ENCODE data around the gene USF2. TPM values are rescaled to one million over a fixed set of nuclear protein-coding genes. Genes with fewer than 3 reads are reported as not detected.

Gene USF2
- total RNA-seq, 4 donors from 2014 or later = 98.5 to 172 (median 128) TPM

DNA sequence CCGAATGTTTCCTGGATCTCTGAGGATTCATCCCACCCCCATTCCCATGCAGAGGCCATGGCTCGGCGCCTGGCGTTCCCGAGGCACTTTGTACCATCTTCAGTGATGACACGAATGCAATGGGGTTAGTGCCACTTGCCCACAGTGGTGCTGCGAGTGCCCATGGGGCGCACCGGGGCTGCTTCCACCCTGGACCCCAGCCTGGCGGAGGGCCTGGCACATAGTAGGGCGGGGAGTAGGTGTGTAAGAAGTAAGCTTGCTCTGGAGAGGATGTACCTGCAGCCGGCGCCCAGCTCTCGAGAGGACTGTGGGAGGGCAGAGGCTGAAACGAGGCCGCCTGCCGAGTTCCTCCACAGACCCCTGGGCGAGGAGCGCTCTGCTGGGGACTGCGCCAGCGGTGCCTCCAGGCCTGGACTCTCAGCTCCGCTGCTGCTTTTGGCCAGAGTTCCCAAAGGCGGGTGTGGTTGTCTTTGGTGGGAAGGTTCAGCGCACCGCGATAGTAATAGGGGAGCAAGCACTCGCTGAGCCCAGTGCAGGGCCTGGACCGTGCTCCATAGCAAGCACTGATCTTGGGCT lies 8.0 kb downstream of the USF2 start:
- peak overlapping the region in 1 of 4 donors; percentile 8 for H3K27ac ChIP-seq
- WGBS, 2 donors = 88 to 90% methylated on average over 19 to 28 of the region's 28 CpGs
- no peak for DNase-seq (ENCODE audit: low spot score in 2 of 2)
- H3K36me3 ChIP-seq = peaks cover 0 to 82% (median 7%) of the 10 kb centered on the region in 3 donors
- H3K27me3 ChIP-seq = no peaks in the 10 kb centered on the region
- H3K4me1 ChIP-seq = peaks cover 0 to 68% (median 0%) of the 10 kb centered on the region in 4 donors
- H3K4me3 ChIP-seq = no peak overlapping the region
- H3K9me3 ChIP-seq = no peaks in the 10 kb centered on the region
- TF ChIP-seq EP300 (IDR thresholded peaks at IDR 0.05) = no peak
- TF ChIP-seq POLR2A (IDR thresholded peaks at IDR 0.05) = no peak
- TF ChIP-seq, protein P1, sequence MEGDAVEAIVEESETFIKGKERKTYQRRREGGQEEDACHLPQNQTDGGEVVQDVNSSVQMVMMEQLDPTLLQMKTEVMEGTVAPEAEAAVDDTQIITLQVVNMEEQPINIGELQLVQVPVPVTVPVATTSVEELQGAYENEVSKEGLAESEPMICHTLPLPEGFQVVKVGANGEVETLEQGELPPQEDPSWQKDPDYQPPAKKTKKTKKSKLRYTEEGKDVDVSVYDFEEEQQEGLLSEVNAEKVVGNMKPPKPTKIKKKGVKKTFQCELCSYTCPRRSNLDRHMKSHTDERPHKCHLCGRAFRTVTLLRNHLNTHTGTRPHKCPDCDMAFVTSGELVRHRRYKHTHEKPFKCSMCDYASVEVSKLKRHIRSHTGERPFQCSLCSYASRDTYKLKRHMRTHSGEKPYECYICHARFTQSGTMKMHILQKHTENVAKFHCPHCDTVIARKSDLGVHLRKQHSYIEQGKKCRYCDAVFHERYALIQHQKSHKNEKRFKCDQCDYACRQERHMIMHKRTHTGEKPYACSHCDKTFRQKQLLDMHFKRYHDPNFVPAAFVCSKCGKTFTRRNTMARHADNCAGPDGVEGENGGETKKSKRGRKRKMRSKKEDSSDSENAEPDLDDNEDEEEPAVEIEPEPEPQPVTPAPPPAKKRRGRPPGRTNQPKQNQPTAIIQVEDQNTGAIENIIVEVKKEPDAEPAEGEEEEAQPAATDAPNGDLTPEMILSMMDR (IDR thresholded peaks at IDR 0.05) = no peak

DNA sequence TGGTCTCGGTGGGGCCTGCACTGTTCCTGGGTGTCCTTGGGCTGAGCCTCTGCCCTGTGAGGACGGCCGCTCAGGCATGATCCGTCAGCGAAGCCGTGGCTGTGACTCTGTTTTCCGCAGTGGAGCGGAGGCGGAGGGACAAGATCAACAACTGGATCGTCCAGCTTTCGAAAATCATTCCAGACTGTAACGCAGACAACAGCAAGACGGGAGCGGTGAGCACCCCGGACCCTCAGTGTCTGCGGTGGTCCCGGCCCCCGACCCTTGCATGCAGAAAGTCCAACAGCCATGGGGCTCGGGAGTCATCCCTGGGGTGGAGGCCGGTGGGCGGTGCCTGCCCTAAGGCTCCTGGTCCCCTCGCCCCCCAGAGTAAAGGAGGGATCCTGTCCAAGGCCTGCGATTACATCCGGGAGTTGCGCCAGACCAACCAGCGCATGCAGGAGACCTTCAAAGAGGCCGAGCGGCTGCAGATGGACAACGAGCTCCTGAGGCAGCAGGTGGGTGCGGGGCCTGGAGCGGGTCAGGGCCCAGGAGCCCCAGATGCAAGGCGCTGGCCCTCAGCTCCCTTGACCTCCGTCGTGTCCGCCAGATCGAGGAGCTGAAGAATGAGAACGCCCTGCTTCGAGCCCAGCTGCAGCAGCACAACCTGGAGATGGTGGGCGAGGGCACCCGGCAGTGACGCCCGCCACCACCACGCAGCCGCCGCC lies 10.0 kb downstream of the USF2 start:
- TF ChIP-seq POLR2A (IDR thresholded peaks at IDR 0.05) (no peak), EP300 (IDR thresholded peaks at IDR 0.05) (no peak)
- TF ChIP-seq, protein P1 (IDR thresholded peaks at IDR 0.05) = no peak
- Histone ChIP-seq H3K27ac (no peak overlapping the region), H3K4me3 (no peak overlapping the region), H3K9me3 (no peaks in the 10 kb centered on the region), H3K36me3 (peaks cover 0 to 63% (median 7%) of the 10 kb centered on the region in 3 donors), H3K27me3 (no peaks in the 10 kb centered on the region), H3K4me1 (peaks cover 0 to 48% (median 2%) of the 10 kb centered on the region in 4 donors)
- 83 to 86% methylated on average over 41 to 45 of the region's 45 CpGs for WGBS, 2 donors
- no peak for DNase-seq (ENCODE audit: low spot score in 2 of 2)

GRCh38 chr19:35279374-35279773 lies 10.6 kb downstream of the USF2 start:
- no peak overlapping the region for H3K27ac ChIP-seq
- H3K36me3 ChIP-seq = peaks cover 0 to 56% (median 7%) of the 10 kb centered on the region in 3 donors
- no peaks in the 10 kb centered on the region for H3K9me3 ChIP-seq
- WGBS, 2 donors = 73 to 88% methylated on average over 11 of the region's 11 CpGs
- TF ChIP-seq EP300 (IDR thresholded peaks at IDR 0.05) (no peak), POLR2A (IDR thresholded peaks at IDR 0.05) (no peak)
- TF ChIP-seq, protein P1 (IDR thresholded peaks at IDR 0.05) = no peak
- no peak for DNase-seq (ENCODE audit: low spot score in 2 of 2)
- H3K27me3 ChIP-seq = no peaks in the 10 kb centered on the region
- peaks cover 0 to 42% (median 2%) of the 10 kb centered on the region in 4 donors for H3K4me1 ChIP-seq
- no peak overlapping the region for H3K4me3 ChIP-seq

DNA sequence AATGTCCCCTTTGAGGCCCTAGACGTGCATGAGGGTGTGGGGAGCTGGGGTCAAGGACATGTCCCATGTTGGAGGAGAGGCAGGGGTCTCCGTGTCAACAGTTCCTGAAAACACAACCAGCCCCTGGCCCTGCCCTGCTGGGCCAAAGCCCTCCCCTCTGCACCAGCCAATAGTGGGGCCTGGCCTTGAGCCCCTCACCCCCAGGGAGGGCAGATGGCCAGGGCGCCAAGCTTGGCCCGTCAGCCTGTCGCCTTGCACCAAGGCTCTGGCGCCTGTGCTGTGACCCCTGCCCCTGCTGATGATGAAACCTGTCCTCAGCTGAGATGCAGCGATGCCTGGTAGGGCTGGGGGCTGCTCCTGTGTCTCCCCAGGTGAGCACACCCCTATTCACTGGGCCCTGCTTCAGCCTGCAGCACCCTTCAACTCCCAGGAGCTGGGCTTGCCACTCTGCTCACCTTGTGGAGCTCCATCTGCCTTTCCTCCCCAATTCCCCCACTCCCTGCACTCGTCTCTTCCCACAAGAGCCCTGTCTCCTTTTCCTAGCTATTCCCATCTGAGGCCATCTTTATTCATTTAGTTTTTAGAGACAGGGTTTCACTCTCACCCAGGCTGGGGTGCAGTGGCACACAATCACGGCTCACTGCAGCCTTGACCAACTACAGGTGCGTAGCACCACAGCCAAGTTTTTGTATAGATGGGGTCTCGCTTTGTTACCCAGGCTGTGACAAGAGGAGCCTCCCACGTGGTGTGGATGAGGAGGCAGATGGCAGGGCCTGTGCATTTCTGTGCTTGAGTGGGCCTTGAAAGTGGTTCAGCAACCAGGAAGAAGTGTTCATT lies 11.4 kb downstream of the USF2 start:
- peak overlapping the region in 2 of 4 donors; percentile 14 to 34 for H3K27ac ChIP-seq
- TF ChIP-seq EP300 (IDR thresholded peaks at IDR 0.05) = no peak
- TF ChIP-seq POLR2A (IDR thresholded peaks at IDR 0.05) = no peak
- no peak overlapping the region for H3K4me3 ChIP-seq
- DNase-seq (ENCODE audit: low spot score in 2 of 2) = no peak
- no peaks in the 10 kb centered on the region for H3K9me3 ChIP-seq
- WGBS, 2 donors = 47 to 50% methylated on average over 9 to 12 of the region's 12 CpGs
- peaks cover 0 to 49% (median 7%) of the 10 kb centered on the region in 3 donors for H3K36me3 ChIP-seq
- H3K4me1 ChIP-seq = peaks cover 0 to 40% (median 2%) of the 10 kb centered on the region in 4 donors
- no peaks in the 10 kb centered on the region for H3K27me3 ChIP-seq

GRCh38 chr19:35281303-35281702 lies 12.5 kb downstream of the USF2 start:
- DNase-seq (ENCODE audit: low spot score in 2 of 2) = no peak
- Histone ChIP-seq H3K27me3 (no peaks in the 10 kb centered on the region), H3K27ac (peak overlapping the region in 2 of 4 donors; percentile 23 to 34), H3K4me1 (peaks cover 0 to 38% (median 2%) of the 10 kb centered on the region in 4 donors), H3K36me3 (peaks cover 0 to 38% (median 7%) of the 10 kb centered on the region in 3 donors), H3K9me3 (no peaks in the 10 kb centered on the region), H3K4me3 (no peak overlapping the region)
- TF ChIP-seq, protein P1 (IDR thresholded peaks at IDR 0.05) = no peak
- TF ChIP-seq POLR2A (IDR thresholded peaks at IDR 0.05) = no peak
- 55 to 56% methylated on average over 4 of the region's 4 CpGs for WGBS, 2 donors
